Liver (tissue), 9 donors: ENCODE measurements around the gene CACNA1I. TPM values are rescaled to one million over a fixed set of nuclear protein-coding genes. Genes with fewer than 3 reads are reported as not detected.

ENCODE experiments used
- DNase-seq: peaks from one replicate; pipeline ENCODE4 v3.0.0-alpha.2; 2017; ENCODE audit warnings: low spot score
- H3K27ac ChIP-seq, 2 donors: one replicate each; pipeline ENCODE4 v1.7.0; 2013; ENCODE audit warnings: inconsistent platforms in 2 of 2, low read length in 2 of 2, control low read depth in 1 of 2, low read depth in 1 of 2, mild to moderate bottlenecking in 1 of 2
- H3K27me3 ChIP-seq, 4 donors: one replicate each; pipeline versions ENCODE4 v1.6.1 to v1.7.0; 2013; ENCODE audit warnings: low read length in 3 of 4, inconsistent platforms in 1 of 4, mild to moderate bottlenecking in 1 of 4, moderate library complexity in 1 of 4; ENCODE audit not compliant: control insufficient read depth in 4 of 4, insufficient read depth in 4 of 4
- H3K36me3 ChIP-seq, 4 donors: one replicate each; pipeline versions ENCODE4 v1.6.1 to v1.7.0; 2013; ENCODE audit warnings: low read length in 3 of 4, mild to moderate bottlenecking in 3 of 4, low read depth in 1 of 4, moderate library complexity in 1 of 4; ENCODE audit not compliant: control insufficient read depth in 4 of 4, insufficient read depth in 3 of 4
- H3K4me1 ChIP-seq, 4 donors: one replicate each; pipeline versions ENCODE4 v1.6.1 to v1.7.0; 2013; ENCODE audit warnings: low read length in 3 of 4, mild to moderate bottlenecking in 3 of 4, moderate library complexity in 1 of 4; ENCODE audit not compliant: control insufficient read depth in 4 of 4, insufficient read depth in 4 of 4
- H3K4me3 ChIP-seq, 3 donors: one replicate each; pipeline versions ENCODE4 v1.6.1 to v1.7.0; 2013; ENCODE audit warnings: low read length in 3 of 3, control low read depth in 1 of 3, low read depth in 1 of 3, mild to moderate bottlenecking in 1 of 3
- H3K9ac ChIP-seq, 2 donors: one replicate each; pipeline ENCODE4 v1.7.0; 2013; ENCODE audit warnings: low read length in 2 of 2, mild to moderate bottlenecking in 2 of 2, moderate library complexity in 2 of 2, control low read depth in 1 of 2, low read depth in 1 of 2
- H3K9me3 ChIP-seq, 4 donors: one replicate each; pipeline versions ENCODE4 v1.6.1 to v1.7.0; 2013; ENCODE audit warnings: low read length in 3 of 4; ENCODE audit not compliant: control insufficient read depth in 4 of 4
- CTCF ChIP-seq: fragments of 150-350 bp; IDR thresholded peaks from 2 replicates; pipeline ENCODE4 v1.5.1; 2017; ENCODE audit warnings: improper control_type of control experiment, low read depth, low read length; ENCODE audit not compliant: missing input control
- EGR1 ChIP-seq, 2 donors: IDR thresholded peaks; 2 replicates each; pipeline ENCODE4 v1.6.1; 2016 to 2018; ENCODE audit warnings: antibody characterized with exemption in 2 of 2, low read depth in 2 of 2
- FOXA1 ChIP-seq: IDR thresholded peaks from 2 replicates; pipeline ENCODE4 v1.6.1; 2016; ENCODE audit warnings: antibody characterized with exemption
- FOXA2 ChIP-seq: IDR thresholded peaks from 2 replicates; pipeline ENCODE4 v1.6.1; 2016; ENCODE audit warnings: antibody characterized with exemption
- GABPA ChIP-seq, 2 donors: IDR thresholded peaks in 1 of 2; conservative IDR thresholded peaks in 1 of 2; 2 replicates each; pipeline ENCODE4 v1.6.1; 2016; ENCODE audit warnings: antibody characterized with exemption in 2 of 2, mild to moderate bottlenecking in 1 of 2, moderate library complexity in 1 of 2
- HNF4A ChIP-seq, 2 donors: conservative IDR thresholded peaks; 2 replicates each; pipeline ENCODE4 v1.6.1; 2016; ENCODE audit warnings: antibody characterized with exemption in 2 of 2, mild to moderate bottlenecking in 2 of 2
- HNF4G ChIP-seq: IDR thresholded peaks from 2 replicates; pipeline ENCODE4 v1.6.1; 2016; ENCODE audit warnings: antibody characterized with exemption
- JUND ChIP-seq, 2 donors: IDR thresholded peaks; 2 replicates each; pipeline ENCODE4 v1.6.1; 2016; ENCODE audit warnings: antibody characterized with exemption in 2 of 2
- NR2F2 ChIP-seq: IDR thresholded peaks from 2 replicates; pipeline ENCODE4 v1.6.1; 2016; ENCODE audit warnings: antibody characterized with exemption
- RAD21 ChIP-seq, 2 donors: IDR thresholded peaks; 2 replicates each; pipeline ENCODE4 v1.6.1; 2016; ENCODE audit warnings: antibody characterized with exemption in 2 of 2, mild to moderate bottlenecking in 2 of 2
- RXRA ChIP-seq, 2 donors: IDR thresholded peaks; 2 replicates each; pipeline ENCODE4 v1.6.1; 2017 to 2018; ENCODE audit warnings: antibody characterized with exemption in 2 of 2, mild to moderate bottlenecking in 1 of 2
- SP1 ChIP-seq: IDR thresholded peaks from 2 replicates; pipeline ENCODE4 v1.6.1; 2018; ENCODE audit warnings: antibody characterized with exemption, mild to moderate bottlenecking
- TAF1 ChIP-seq: conservative IDR thresholded peaks from 2 replicates; pipeline ENCODE4 v1.6.1; 2016; ENCODE audit warnings: antibody characterized with exemption, mild to moderate bottlenecking
- YY1 ChIP-seq: IDR thresholded peaks from 2 replicates; pipeline ENCODE4 v1.6.1; 2016; ENCODE audit warnings: antibody characterized with exemption, mild to moderate bottlenecking
- WGBS: extraction: QIAGEN DNeasy Blood & Tissue Kit; methylation state at CpG from one replicate; pipeline ENCODE4 v1.1.7; 2013; 5-methylcytosine and 5-hydroxymethylcytosine counted together
- polyA plus RNA-seq, 2 donors: library from polyadenylated mRNA; stranded (reverse) in 1 of 2; unstranded in 1 of 2; fragments of 200-250 nt in 1 of 2; fragments of >200 nt in 1 of 2; fragmentation: Nextera tagmentation in 1 of 2; extraction: Ambion mirVana in 1 of 2; gene quantifications; one replicate each; pipeline versions ENCODE4 v1.2.1 to v1.2.3, GENCODE V29; 2013 to 2015
- total RNA-seq, 2 donors: library from RNA; depleted of rRNA; stranded (reverse); fragments of >200 nt; gene quantifications; one replicate each; pipeline ENCODE4 v1.2.3, GENCODE V29; 2014
- TF ChIP-seq, protein P1 (sequence below): IDR thresholded peaks from 2 replicates; pipeline ENCODE4 v1.6.1; 2016; ENCODE audit warnings: antibody characterized with exemption
- TF ChIP-seq, protein P2 (sequence below): IDR thresholded peaks from 2 replicates; pipeline ENCODE4 v1.6.1; 2016; ENCODE audit warnings: antibody characterized with exemption, mild to moderate bottlenecking
- TF ChIP-seq, protein P3 (sequence below): IDR thresholded peaks from 2 replicates; pipeline ENCODE4 v1.6.1; 2016; ENCODE audit warnings: antibody characterized with exemption
- donor health status: healthy.
- donor health status: healthy.
- donor health status: healthy.
- donor health status: healthy.
- donor health status: healthy.

CACNA1I gene
- total and polyA plus RNA-seq, 4 donors, result under 0.01 to 0.14 (median 0.01) TPM; not detected in 1

- no peaks in the 10 kb centered on the region for H3K4me1 ChIP-seq
- H3K4me3 ChIP-seq, result no peak overlapping the region
- DNase-seq, result no peak
- peaks cover 0 to 3% (median 0%) of the 10 kb centered on the region in 4 donors for H3K27me3 ChIP-seq
- TF ChIP-seq, protein P1, sequence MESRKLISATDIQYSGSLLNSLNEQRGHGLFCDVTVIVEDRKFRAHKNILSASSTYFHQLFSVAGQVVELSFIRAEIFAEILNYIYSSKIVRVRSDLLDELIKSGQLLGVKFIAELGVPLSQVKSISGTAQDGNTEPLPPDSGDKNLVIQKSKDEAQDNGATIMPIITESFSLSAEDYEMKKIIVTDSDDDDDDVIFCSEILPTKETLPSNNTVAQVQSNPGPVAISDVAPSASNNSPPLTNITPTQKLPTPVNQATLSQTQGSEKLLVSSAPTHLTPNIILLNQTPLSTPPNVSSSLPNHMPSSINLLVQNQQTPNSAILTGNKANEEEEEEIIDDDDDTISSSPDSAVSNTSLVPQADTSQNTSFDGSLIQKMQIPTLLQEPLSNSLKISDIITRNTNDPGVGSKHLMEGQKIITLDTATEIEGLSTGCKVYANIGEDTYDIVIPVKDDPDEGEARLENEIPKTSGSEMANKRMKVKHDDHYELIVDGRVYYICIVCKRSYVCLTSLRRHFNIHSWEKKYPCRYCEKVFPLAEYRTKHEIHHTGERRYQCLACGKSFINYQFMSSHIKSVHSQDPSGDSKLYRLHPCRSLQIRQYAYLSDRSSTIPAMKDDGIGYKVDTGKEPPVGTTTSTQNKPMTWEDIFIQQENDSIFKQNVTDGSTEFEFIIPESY, result no peak
- TF ChIP-seq SP1 (no peak), EGR1 (IDR thresholded peaks at IDR 0.05; ENCODE audit: low read depth in 2 of 2) (no peak), FOXA2 (no peak), FOXA1 (no peak), NR2F2 (no peak), JUND (IDR thresholded peaks at IDR 0.05) (no peak), TAF1 (no peak), GABPA (IDR thresholded peaks at IDR 0.05 in 1 of 2, conservative IDR thresholded peaks at IDR 0.05 in 1 of 2) (no peak), YY1 (no peak)
- TF ChIP-seq, protein P2, sequence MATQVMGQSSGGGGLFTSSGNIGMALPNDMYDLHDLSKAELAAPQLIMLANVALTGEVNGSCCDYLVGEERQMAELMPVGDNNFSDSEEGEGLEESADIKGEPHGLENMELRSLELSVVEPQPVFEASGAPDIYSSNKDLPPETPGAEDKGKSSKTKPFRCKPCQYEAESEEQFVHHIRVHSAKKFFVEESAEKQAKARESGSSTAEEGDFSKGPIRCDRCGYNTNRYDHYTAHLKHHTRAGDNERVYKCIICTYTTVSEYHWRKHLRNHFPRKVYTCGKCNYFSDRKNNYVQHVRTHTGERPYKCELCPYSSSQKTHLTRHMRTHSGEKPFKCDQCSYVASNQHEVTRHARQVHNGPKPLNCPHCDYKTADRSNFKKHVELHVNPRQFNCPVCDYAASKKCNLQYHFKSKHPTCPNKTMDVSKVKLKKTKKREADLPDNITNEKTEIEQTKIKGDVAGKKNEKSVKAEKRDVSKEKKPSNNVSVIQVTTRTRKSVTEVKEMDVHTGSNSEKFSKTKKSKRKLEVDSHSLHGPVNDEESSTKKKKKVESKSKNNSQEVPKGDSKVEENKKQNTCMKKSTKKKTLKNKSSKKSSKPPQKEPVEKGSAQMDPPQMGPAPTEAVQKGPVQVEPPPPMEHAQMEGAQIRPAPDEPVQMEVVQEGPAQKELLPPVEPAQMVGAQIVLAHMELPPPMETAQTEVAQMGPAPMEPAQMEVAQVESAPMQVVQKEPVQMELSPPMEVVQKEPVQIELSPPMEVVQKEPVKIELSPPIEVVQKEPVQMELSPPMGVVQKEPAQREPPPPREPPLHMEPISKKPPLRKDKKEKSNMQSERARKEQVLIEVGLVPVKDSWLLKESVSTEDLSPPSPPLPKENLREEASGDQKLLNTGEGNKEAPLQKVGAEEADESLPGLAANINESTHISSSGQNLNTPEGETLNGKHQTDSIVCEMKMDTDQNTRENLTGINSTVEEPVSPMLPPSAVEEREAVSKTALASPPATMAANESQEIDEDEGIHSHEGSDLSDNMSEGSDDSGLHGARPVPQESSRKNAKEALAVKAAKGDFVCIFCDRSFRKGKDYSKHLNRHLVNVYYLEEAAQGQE, result no peak
- H3K9ac ChIP-seq, result no peak overlapping the region
- no peaks in the 10 kb centered on the region for H3K9me3 ChIP-seq
- 91% methylated on average over 5 of the region's 5 CpGs for WGBS
- no peak overlapping the region for H3K27ac ChIP-seq
- no peaks in the 10 kb centered on the region for H3K36me3 ChIP-seq
Measured at GRCh38 chr22:39707816-39708215, 137.3 kb downstream of the CACNA1I start.

DNA sequence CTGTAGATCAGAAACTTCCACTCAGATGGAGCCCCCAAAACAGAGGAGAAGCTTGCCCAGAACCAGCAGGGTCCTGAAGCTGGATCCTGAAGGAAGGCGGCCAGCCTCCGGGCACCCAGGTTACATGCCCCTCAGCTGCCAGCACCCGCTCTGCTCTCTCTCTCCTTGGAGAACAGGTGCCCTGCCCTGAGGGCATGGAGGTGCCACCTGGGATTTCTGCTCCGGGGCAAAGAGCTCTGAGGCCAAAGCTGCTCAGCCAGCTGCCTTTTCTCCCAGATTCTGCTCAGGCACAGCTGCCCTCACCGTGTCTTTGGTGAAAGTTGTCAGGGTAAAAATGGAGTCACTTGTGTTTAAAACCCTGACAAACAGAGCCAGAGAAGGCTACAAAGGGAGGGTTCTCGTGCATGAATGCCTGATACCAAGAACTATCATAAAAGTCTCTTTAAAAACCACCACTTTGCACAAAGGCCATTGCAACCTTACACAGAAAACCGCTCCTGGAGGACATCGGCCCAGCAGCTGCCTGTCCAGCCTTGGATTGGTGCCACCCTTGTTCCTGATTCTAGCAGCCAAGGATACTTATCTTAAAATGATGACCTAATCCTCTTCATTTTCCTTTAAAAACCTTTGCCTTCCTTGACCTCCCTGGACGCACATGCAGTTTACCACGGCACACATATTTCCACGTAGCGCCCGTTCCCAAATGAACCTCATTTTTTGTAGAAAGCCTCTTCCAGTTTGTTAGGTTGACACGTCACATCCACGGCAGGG is 140.0 kb downstream of the CACNA1I start:
- Histone ChIP-seq H3K36me3 (no peaks in the 10 kb centered on the region), H3K9ac (no peak overlapping the region), H3K9me3 (no peaks in the 10 kb centered on the region), H3K27me3 (peaks cover 0 to 3% (median 0%) of the 10 kb centered on the region in 4 donors), H3K4me1 (no peaks in the 10 kb centered on the region), H3K27ac (no peak overlapping the region), H3K4me3 (no peak overlapping the region)
- WGBS, result 75% methylated on average over 15 of the region's 15 CpGs
- no peak for DNase-seq
- TF ChIP-seq HNF4A (conservative IDR thresholded peaks at IDR 0.05) (no peak), CTCF (no peak), FOXA1 (no peak), GABPA (IDR thresholded peaks at IDR 0.05 in 1 of 2, conservative IDR thresholded peaks at IDR 0.05 in 1 of 2) (no peak), RAD21 (IDR thresholded peaks at IDR 0.05) (no peak), HNF4G (no peak), TAF1 (no peak), RXRA (IDR thresholded peaks at IDR 0.05) (no peak), SP1 (no peak)
- TF ChIP-seq, protein P3, sequence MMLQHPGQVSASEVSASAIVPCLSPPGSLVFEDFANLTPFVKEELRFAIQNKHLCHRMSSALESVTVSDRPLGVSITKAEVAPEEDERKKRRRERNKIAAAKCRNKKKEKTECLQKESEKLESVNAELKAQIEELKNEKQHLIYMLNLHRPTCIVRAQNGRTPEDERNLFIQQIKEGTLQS, result no peak
- TF ChIP-seq, protein P1, result no peak
- TF ChIP-seq, protein P2, result no peak
